GM19372 (cell line): ENCODE data around the gene FNDC5.

Source experiments
- ATAC-seq: cut with Tn5 transposase; IDR thresholded peaks from one replicate; pipeline ENCODE4 v1.9.1; 2021; ENCODE audit warnings: mild to moderate bottlenecking, low read depth, moderate library complexity; ENCODE audit not compliant: unreplicated experiment

Gene FNDC5

GRCh38 chr1:32867671-32868070, 3.0 kb downstream of the FNDC5 start:
- no peak for ATAC-seq

- ATAC-seq: no peak
These were observed 3.6 kb downstream of the FNDC5 start for GRCh38 chr1:32867151-32867550.

DNA sequence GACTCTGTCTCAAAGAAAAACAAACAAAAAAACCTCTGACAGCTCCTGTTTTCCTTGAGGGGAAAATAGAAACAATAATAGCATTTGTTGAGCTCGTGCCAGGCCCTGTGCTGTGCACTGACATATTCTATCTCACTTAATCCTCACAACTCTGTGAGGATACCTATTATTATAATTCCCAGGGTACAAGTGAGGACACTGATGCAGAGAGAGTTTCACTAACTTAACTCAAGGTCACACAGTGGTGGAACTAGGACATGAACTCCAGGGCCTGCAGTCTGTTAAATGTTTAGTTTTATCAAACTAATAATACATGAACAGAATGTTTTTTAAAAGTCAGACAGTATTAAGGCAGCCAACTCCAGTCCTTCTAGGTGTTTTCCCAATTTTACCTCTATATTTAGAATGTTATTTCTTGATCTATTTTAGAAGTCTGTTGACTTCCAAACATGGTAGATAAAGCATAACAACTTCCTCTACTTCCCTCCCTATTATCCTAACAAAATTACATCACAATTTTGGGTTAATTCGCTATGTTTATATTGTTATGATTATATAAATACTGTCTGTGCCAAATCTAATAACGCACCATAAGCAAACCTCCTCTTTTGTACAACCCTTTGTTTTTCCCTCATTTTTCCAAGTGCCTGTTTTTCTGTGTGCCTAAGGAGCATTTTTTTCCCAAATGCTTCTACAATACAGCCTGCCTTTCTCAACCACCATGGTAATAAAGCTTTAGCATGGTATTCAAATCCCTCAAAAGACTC, 4.9 kb downstream of the FNDC5 start:
- ATAC-seq: no peak

GRCh38 chr1:32864375-32865019, 6.2 kb downstream of the FNDC5 start:
- no peak for ATAC-seq

GRCh38 chr1:32863881-32864245, 6.8 kb downstream of the FNDC5 start:
- no peak for ATAC-seq

DNA sequence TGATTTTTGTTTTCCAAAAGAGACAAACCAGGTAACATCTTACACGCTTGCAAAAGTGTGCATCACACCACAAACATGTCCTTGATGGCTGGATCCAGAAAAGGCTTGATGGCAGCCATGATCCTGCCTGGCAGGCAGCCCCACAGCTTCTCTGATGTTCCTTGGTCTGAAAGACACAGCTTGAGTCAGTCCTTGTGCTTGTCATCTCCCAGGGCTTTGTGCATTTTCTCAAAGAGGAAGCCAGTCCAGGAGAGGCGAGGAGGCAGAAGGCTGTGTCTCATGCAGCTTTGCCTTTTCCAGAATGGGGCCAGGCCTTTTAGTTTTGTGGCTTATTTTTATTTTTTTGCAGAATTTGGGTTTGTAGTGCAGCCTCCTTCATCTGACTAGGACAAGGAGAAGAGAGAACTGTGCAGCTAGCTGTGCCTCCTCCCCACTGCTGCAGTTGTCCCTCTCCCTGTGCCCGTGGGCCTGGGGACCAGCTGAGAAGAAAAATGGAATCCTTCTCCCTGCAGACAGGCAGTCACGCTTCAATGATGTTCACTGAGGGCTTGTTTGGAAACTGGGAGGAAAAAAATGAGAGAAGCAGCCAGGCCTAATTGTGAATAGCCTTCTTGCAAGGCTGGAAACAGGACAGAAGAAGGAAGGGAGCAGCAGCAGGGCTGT, 7.4 kb downstream of the FNDC5 start:
- ATAC-seq: no peak

DNA sequence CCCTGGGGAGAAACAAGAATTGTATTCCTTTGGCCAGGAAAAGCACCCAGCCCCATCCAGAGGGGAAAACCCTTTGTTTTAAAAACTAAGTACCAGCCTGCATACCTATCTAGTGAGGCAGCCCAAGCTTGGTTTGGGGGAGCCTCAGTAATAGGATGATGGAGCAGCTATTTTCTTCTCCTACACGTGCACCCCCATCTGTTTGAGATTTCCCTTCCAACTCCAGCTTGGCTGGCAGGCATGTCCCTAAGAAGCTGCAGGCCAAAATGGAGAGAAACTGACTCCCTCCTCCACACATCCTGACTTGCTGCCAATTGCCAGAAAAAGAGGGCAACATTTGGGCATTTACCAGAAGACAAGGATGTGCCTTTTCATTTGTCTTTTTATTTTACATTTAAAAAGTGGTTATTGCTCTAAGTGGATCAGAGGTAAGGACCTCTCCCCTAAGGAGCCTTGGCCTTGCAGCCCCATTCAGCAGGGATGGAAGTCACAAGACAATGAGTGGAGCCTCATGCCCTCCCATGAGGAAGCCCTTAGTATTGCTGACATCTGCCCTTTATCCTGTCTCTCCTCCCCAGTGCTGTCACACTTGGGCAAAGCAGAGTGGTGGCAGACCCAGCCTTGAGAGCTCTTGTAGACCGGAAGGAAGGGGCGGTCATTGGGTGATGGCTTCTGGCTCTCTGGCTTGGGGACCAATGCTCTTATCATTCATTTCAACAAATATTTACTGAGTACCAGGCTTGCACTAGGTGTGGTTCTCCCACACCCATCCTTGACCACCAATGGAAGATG, 8.6 kb downstream of the FNDC5 start:
- ATAC-seq: no peak

GRCh38 chr1:32860566-32860965, 10.1 kb downstream of the FNDC5 start:
- no peak for ATAC-seq

GRCh38 chr1:32859915-32860314, 10.8 kb downstream of the FNDC5 start:
- ATAC-seq: no peak

GRCh38 chr1:32858791-32859190, 11.9 kb downstream of the FNDC5 start:
- ATAC-seq: no peak

DNA sequence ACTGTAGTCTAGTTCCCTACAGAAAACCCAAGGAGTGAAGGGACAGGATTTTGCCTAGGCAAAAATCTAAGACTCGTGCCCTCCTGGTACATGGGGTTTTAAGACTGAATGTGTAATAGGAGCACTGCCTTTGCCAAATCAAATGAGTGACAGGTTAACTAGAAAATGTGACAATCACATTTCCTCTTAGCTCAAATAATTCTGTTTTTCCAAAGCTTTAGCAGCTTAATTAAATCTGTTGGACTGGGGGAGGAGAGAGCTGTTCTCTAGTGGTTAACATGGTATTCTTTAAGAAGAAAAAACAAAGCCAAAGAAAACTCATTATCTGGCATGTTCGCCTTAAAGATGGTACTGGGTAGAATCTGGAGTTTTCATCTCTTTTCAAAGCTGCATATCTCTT, 12.6 kb downstream of the FNDC5 start:
- no peak for ATAC-seq

- ATAC-seq: no peak
These were observed 14.7 kb downstream of the FNDC5 start for GRCh38 chr1:32855861-32856617.

GRCh38 chr1:32848354-32849063, 22.2 kb downstream of the FNDC5 start:
- no peak for ATAC-seq

DNA sequence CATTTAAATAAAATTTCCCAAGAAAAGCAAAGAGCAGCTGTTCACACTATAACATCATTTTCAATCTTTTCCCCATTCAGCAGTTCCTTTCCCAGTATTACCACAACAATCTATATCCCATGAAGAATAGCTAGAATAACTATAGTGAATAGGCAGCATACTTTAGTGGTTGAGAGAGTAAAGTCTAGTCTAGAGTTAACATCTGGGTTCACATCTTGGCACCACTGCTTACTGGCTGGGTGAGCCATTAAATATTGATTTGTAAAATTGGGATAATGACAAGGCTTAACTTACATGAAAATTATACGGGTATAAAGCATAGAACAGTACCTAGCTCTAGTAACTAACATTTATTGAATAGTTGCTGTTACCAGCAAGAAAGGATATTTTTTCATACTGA, 38.8 kb downstream of the FNDC5 start:
- ATAC-seq: no peak

DNA sequence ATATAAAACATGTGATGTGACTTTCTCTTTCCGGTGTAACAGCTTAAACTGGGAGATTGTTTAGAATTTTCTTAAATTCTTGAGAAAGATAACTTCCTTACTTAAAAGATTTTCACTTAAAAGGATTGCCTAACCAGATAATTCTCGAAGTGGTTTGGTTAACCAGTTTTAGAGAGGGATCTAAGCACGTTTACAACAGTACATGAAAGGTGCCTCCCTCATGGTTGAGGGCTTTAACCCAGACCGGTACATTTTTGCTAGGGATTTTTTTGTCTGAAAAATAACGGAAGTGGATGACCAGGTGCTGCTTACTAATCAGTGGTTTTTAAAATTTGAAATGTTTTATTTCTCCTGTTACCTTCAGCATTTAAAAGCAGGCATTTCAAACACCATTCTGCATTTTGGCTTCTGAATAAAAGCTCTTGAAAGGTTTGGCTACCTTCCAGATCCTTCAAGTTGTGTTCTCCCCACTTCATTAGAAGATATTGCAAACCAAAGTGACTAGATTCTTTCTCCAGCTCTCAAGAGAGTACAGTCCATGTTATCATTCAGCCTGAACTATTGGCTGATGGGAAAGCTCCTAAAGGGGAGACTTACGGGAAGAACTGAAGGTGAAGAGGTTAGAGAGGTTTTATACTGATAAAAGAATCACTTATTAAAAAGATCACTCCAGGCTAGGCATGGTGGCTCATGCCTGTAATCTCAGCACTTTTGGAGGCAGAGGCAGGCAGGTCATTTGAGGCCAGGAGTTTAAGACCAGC, 40.4 kb downstream of the FNDC5 start:
- no peak for ATAC-seq

DNA sequence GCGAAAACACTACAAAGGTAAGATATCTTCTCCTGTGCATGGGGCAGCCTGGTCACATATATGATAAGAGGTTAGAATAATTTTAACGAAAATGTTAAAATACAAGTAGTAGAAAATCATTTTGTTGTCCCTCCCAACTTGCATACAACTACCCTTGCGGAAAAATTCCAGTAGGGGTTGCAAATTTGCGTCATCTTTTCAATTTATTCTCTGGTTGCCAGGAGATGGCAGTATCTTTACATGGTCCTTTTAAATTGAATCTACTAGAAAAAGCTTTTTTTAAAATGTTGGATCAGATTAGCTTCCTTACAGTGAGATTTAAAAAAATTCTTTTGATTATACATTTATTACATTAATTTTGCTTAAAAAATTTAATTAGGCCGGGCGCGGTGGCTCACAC, 42.4 kb downstream of the FNDC5 start:
- ATAC-seq: no peak

DNA sequence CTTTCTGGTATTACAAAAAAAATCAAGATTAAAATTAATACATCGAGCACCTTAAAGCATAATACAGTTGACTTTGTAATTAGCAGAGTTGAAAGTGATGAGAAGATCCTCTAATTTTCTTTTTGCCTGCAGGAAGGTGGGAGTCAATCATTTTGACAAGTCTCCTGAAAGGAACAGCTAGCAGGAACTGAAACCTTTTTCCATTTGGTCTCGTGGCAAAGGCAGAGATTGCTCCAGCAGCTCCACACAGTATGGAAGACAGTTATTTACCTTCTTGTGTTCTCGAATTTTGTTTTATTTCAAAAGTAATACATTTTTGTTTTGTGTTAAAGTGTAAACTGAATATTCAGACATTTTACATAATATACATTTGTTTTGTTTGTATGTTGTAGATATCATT, 45.5 kb downstream of the FNDC5 start:
- ATAC-seq: no peak

DNA sequence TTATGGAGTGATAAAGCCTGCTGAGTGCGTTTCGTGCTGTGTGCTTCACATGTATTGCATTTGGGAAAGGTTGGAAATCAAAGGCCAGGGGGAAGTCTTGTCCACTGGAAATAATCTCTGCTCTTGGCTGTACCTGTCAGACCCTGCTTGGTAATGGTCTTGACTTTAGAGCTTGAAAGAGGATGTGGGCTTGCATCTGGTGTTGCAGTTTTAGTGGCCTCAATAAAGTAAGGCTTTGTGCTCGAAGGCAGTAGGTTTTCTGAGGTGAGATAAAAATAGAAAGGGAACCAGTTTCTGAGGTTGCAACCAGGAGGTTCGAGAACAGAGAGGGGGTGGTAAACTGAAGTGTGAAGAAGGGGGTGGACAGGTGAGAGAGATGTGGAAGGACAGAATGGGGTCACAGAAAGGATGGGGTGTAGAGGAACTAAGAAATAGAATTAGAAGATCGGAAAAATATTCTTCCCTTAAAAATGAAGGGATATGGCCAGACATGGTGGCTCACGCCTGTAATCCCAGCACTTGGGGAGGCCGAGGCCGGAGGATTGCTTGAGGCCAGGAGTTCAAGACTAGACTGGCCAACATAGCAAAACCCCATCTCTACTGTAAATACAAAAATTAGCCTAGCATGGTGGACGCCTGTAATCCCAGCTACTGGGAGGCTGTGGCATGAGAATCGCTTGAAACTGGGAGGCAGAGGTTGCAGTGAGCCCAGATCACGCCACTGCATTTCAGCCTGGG, 51.7 kb downstream of the FNDC5 start:
- ATAC-seq: no peak
